HepG2 (cell line): ENCODE measurements around the gene KLHL12. TPM values are rescaled to one million over a fixed set of nuclear protein-coding genes. Genes with fewer than 3 reads are reported as not detected.

ENCODE experiments used
- BRCA1 ChIP-seq: sonication (generic); formaldehyde crosslinking; IDR thresholded peaks from 2 replicates; pipeline ENCODE4 v1.4.0; 2020; ENCODE audit warnings: missing genetic modification reagents
- DMAP1 ChIP-seq: IDR thresholded peaks from 2 replicates; pipeline ENCODE4 v1.6.1; 2016
- EEA1 ChIP-seq: sonication (generic); formaldehyde crosslinking; IDR thresholded peaks from 2 replicates; pipeline ENCODE4 v1.5.1; 2020; ENCODE audit warnings: mild to moderate bottlenecking, missing genetic modification reagents, borderline replicate concordance
- EED ChIP-seq: sonication (generic); formaldehyde crosslinking; IDR thresholded peaks from 2 replicates; pipeline ENCODE4 v1.5.0; 2020; ENCODE audit warnings: mild to moderate bottlenecking, missing genetic modification reagents
- ELF4 ChIP-seq: sonication (generic); formaldehyde crosslinking; IDR thresholded peaks from 2 replicates; pipeline ENCODE4 v1.5.0; 2020; ENCODE audit warnings: missing genetic modification reagents, mild to moderate bottlenecking, moderate library complexity, borderline replicate concordance
- FIP1L1 ChIP-seq: fragments of 200-400 bp; formaldehyde crosslinking; IDR thresholded peaks from 2 replicates; pipeline ENCODE4 v1.6.1; 2018; ENCODE audit warnings: low read depth, mild to moderate bottlenecking, low read length, moderate library complexity, borderline replicate concordance; ENCODE audit not compliant: insufficient read depth
- GATAD1 ChIP-seq: IDR thresholded peaks from 2 replicates; pipeline ENCODE4 v1.6.1; 2016; ENCODE audit warnings: missing genetic modification reagents, missing compliant biosample characterization
- KLF9 ChIP-seq: IDR thresholded peaks from 2 replicates; pipeline ENCODE4 v1.6.1; 2016; ENCODE audit warnings: low read depth
- LCORL ChIP-seq, 2 experiments: fragments of 450-650 bp in 1 of 2; sonication (generic) in 1 of 2; formaldehyde crosslinking in 1 of 2; IDR thresholded peaks; 2 replicates each; pipeline versions ENCODE4 v1.5.0 to v1.6.1; 2017 to 2020; ENCODE audit warnings: antibody characterized with exemption in 1 of 2, missing genetic modification reagents in 1 of 2
- MEF2D ChIP-seq: sonication (generic); formaldehyde crosslinking; IDR thresholded peaks from 2 replicates; pipeline ENCODE4 v1.5.1; 2020; ENCODE audit warnings: mild to moderate bottlenecking, missing genetic modification reagents
- NCOR1 ChIP-seq: fragments of 200-600 bp; sonication (generic); IDR thresholded peaks from 2 replicates; pipeline ENCODE4 v1.7.0; 2017; ENCODE audit warnings: antibody characterized with exemption, low read length, borderline replicate concordance
- RBAK ChIP-seq: sonication (generic); formaldehyde crosslinking; IDR thresholded peaks from 2 replicates; pipeline ENCODE4 v1.5.1; 2020; ENCODE audit warnings: mild to moderate bottlenecking, missing genetic modification reagents
- REXO4 ChIP-seq: sonication (generic); formaldehyde crosslinking; IDR thresholded peaks from 2 replicates; pipeline ENCODE4 v1.8.0; 2022; ENCODE audit warnings: missing genetic modification reagents, mild to moderate bottlenecking, borderline replicate concordance
- SMYD3 ChIP-seq: sonication (generic); formaldehyde crosslinking; IDR thresholded peaks from 2 replicates; pipeline ENCODE4 v1.8.1; 2023; ENCODE audit warnings: mild to moderate bottlenecking, missing genetic modification reagents
- SP1 ChIP-seq, 2 experiments: fragments of 450-650 bp in 1 of 2; sonication (generic) in 1 of 2; formaldehyde crosslinking in 1 of 2; IDR thresholded peaks; 2 replicates each; pipeline versions ENCODE4 v1.4.0 to v1.6.1; 2016 to 2020; ENCODE audit warnings: missing genetic modification reagents in 1 of 2
- TCF12 ChIP-seq, 2 experiments: fragments of 450-650 bp in 1 of 2; sonication (generic) in 1 of 2; formaldehyde crosslinking in 1 of 2; IDR thresholded peaks; 2 replicates each; pipeline versions ENCODE4 v1.6.1 to v1.8.0; 2017 to 2022; ENCODE audit warnings: antibody characterized with exemption in 1 of 2, mild to moderate bottlenecking in 1 of 2, missing genetic modification reagents in 1 of 2, moderate library complexity in 1 of 2
- ZNF724P ChIP-seq: sonication (generic); formaldehyde crosslinking; IDR thresholded peaks from 2 replicates; pipeline ENCODE4 v1.8.0; 2022; ENCODE audit warnings: missing genetic modification reagents, borderline replicate concordance
- polyA plus RNA-seq, 8 experiments: library from polyadenylated mRNA; depleted of rRNA in 3 of 8; stranded (reverse) in 7 of 8; unstranded in 1 of 8; fragments of >200 nt; fragmentation: Illumina TruSeq in 4 of 8; extraction: Trizol in 4 of 8; gene quantifications; 2 replicates each; pipeline versions ENCODE4 v1.2.1 to v1.2.3, GENCODE V29; 2011 to 2016; ENCODE audit warnings: low read depth in 4 of 8, missing spikeins in 1 of 8, mixed read lengths in 1 of 8; ENCODE audit not compliant: insufficient read depth in 1 of 8
- total RNA-seq, 5 experiments: library from RNA; depleted of rRNA; stranded (reverse); fragments of >200 nt; fragmentation: Illumina TruSeq; extraction: Trizol; gene quantifications; 2 replicates each; pipeline ENCODE4 v1.2.3, GENCODE V29; 2016; ENCODE audit warnings: low read depth in 1 of 5
- TF ChIP-seq, protein P1 (sequence below): sonication (generic); formaldehyde crosslinking; IDR thresholded peaks from 2 replicates; pipeline ENCODE4 v1.5.0; 2020; ENCODE audit warnings: missing genetic modification reagents
- TF ChIP-seq, protein P2 (sequence below): sonication (generic); formaldehyde crosslinking; conservative IDR thresholded peaks from 2 replicates; pipeline ENCODE4 v1.4.0; 2020; ENCODE audit warnings: mild to moderate bottlenecking, missing genetic modification reagents, moderate library complexity
- TF ChIP-seq, protein P3 (sequence below): IDR thresholded peaks from 2 replicates; pipeline ENCODE4 v1.4.0; 2020; ENCODE audit warnings: mild to moderate bottlenecking, missing genetic modification reagents

Gene KLHL12
- total and polyA plus RNA-seq, 2 of the 13 experiments (the other 11 are each of a cell fraction or from before 2014, with no cell fraction given), result 19.2 to 25.2 TPM

DNA sequence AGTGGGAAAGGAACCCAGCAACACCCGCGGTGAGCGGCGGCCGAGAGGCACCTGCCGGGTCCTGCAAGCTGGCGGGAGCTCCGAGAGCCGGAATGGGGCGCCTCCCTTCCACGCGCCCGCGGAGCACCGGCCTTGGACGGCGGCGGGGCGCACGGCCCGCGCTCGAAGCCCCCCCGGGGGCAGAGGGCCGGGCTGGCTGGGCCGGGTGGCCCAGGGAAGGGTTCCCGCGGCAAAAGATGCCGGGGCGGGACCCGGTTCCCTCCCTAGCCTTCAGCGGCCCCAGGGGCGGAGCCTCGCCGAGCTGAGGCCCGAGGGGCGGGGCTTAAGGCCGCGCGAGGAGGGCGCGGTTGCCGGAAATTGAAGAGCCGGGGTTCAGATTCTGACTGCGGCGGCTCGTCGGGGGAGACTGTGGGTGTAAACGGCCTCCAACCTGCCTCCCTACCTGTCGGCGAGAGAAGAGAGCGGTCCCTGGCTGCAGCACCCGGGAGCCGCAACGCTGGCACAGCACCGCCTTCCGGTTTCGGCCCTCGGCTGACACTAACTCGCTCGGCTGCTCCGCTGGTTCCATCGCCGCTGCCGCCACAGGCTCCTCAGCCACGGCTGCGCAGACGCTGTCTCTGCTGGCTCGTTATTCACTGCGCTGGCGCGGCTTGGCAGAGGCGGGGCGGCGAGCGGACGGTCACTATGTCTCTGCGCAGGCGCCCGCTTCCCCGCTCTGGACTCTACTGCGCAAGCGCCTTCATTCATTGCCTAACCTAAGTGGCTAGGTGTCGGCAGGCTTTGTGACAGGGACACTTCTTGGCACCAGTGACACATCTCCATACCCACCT, 38.3 kb downstream of the KLHL12 start, which contains the start of gene RABIF (continued):
- TF ChIP-seq, protein P1, sequence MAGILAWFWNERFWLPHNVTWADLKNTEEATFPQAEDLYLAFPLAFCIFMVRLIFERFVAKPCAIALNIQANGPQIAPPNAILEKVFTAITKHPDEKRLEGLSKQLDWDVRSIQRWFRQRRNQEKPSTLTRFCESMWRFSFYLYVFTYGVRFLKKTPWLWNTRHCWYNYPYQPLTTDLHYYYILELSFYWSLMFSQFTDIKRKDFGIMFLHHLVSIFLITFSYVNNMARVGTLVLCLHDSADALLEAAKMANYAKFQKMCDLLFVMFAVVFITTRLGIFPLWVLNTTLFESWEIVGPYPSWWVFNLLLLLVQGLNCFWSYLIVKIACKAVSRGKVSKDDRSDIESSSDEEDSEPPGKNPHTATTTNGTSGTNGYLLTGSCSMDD (CRISPR knock-in tag), result no peak
- peak; percentile 18; the same call in 1 of the 2 replicates for TF ChIP-seq MEF2D
- peak; percentile 72; the same call in 1 of the 2 replicates for TF ChIP-seq EED (CRISPR knock-in tag)
- TF ChIP-seq, protein P2, sequence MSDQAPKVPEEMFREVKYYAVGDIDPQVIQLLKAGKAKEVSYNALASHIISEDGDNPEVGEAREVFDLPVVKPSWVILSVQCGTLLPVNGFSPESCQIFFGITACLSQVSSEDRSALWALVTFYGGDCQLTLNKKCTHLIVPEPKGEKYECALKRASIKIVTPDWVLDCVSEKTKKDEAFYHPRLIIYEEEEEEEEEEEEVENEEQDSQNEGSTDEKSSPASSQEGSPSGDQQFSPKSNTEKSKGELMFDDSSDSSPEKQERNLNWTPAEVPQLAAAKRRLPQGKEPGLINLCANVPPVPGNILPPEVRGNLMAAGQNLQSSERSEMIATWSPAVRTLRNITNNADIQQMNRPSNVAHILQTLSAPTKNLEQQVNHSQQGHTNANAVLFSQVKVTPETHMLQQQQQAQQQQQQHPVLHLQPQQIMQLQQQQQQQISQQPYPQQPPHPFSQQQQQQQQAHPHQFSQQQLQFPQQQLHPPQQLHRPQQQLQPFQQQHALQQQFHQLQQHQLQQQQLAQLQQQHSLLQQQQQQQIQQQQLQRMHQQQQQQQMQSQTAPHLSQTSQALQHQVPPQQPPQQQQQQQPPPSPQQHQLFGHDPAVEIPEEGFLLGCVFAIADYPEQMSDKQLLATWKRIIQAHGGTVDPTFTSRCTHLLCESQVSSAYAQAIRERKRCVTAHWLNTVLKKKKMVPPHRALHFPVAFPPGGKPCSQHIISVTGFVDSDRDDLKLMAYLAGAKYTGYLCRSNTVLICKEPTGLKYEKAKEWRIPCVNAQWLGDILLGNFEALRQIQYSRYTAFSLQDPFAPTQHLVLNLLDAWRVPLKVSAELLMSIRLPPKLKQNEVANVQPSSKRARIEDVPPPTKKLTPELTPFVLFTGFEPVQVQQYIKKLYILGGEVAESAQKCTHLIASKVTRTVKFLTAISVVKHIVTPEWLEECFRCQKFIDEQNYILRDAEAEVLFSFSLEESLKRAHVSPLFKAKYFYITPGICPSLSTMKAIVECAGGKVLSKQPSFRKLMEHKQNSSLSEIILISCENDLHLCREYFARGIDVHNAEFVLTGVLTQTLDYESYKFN (CRISPR knock-in tag), result peak; percentile 61
- TF ChIP-seq, protein P3, sequence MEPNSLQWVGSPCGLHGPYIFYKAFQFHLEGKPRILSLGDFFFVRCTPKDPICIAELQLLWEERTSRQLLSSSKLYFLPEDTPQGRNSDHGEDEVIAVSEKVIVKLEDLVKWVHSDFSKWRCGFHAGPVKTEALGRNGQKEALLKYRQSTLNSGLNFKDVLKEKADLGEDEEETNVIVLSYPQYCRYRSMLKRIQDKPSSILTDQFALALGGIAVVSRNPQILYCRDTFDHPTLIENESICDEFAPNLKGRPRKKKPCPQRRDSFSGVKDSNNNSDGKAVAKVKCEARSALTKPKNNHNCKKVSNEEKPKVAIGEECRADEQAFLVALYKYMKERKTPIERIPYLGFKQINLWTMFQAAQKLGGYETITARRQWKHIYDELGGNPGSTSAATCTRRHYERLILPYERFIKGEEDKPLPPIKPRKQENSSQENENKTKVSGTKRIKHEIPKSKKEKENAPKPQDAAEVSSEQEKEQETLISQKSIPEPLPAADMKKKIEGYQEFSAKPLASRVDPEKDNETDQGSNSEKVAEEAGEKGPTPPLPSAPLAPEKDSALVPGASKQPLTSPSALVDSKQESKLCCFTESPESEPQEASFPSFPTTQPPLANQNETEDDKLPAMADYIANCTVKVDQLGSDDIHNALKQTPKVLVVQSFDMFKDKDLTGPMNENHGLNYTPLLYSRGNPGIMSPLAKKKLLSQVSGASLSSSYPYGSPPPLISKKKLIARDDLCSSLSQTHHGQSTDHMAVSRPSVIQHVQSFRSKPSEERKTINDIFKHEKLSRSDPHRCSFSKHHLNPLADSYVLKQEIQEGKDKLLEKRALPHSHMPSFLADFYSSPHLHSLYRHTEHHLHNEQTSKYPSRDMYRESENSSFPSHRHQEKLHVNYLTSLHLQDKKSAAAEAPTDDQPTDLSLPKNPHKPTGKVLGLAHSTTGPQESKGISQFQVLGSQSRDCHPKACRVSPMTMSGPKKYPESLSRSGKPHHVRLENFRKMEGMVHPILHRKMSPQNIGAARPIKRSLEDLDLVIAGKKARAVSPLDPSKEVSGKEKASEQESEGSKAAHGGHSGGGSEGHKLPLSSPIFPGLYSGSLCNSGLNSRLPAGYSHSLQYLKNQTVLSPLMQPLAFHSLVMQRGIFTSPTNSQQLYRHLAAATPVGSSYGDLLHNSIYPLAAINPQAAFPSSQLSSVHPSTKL (CRISPR knock-in tag), result peak; percentile 50; the same call in 1 of the 2 replicates
- no peak for TF ChIP-seq RBAK (CRISPR knock-in tag)
- TF ChIP-seq LCORL (IDR thresholded peaks at IDR 0.05), result no peak
- TF ChIP-seq LCORL (CRISPR knock-in tag; IDR thresholded peaks at IDR 0.05), result no peak
- no peak; the same call in none of the 2 replicates for TF ChIP-seq GATAD1
- TF ChIP-seq SMYD3 (CRISPR knock-in tag), result 0 out of 2 replicates have a peak, but pooled peaks have one; percentile 78
- TF ChIP-seq FIP1L1, result no peak
- no peak for TF ChIP-seq BRCA1 (CRISPR knock-in tag)
- TF ChIP-seq TCF12 (IDR thresholded peaks at IDR 0.05), result no peak
- no peak for TF ChIP-seq TCF12 (CRISPR knock-in tag; IDR thresholded peaks at IDR 0.05)
- no peak for TF ChIP-seq NCOR1
- no peak for TF ChIP-seq SP1 (IDR thresholded peaks at IDR 0.05)
- no peak; the same call in 1 of the 2 replicates for TF ChIP-seq SP1 (CRISPR knock-in tag; IDR thresholded peaks at IDR 0.05)
- peak; percentile 89 for TF ChIP-seq DMAP1 (CRISPR knock-in tag)
- no peak for TF ChIP-seq EEA1
- TF ChIP-seq KLF9 (CRISPR knock-in tag), result 0 out of 2 replicates have a peak, but pooled peaks have one; percentile 32
- TF ChIP-seq REXO4 (CRISPR knock-in tag), result no peak
- TF ChIP-seq ZNF724P, result no peak
- 0 out of 2 replicates have a peak, but pooled peaks have one; percentile 41 for TF ChIP-seq ELF4 (CRISPR knock-in tag)
